Neural cell (in vitro differentiated cells): Measurements from ENCODE around the gene ZC3H12A. TPM values are rescaled to one million over a fixed set of nuclear protein-coding genes. Genes with fewer than 3 reads are reported as not detected.

Source experiments
- H2AFZ ChIP-seq: fragments of 200-600, 300-800 bp; sonication (generic), shearing (Covaris generic); 2 replicates; pipeline ENCODE4 v1.6.0; 2014; ENCODE audit warnings: low read depth, mild to moderate bottlenecking, antibody characterized with exemption, low read length, moderate library complexity
- H3F3A ChIP-seq: fragments of 200-600 bp; shearing (Covaris generic); 2 replicates; pipeline ENCODE4 v1.6.1; 2016; ENCODE audit warnings: mild to moderate bottlenecking, moderate library complexity, mixed read lengths, antibody characterized with exemption, low read length; ENCODE audit not compliant: insufficient read depth, poor library complexity, severe bottlenecking
- H3K27ac ChIP-seq: fragments of 200-600, 300-800 bp; sonication (generic), shearing (Covaris generic); 2 replicates; pipeline ENCODE4 v1.5.1; 2014; ENCODE audit warnings: mild to moderate bottlenecking, low read length, moderate library complexity
- H3K27me3 ChIP-seq: fragments of 300-800, 200-600 bp; sonication (generic), shearing (Covaris generic); 2 replicates; pipeline ENCODE4 v1.6.0; 2014; ENCODE audit warnings: mild to moderate bottlenecking, low read depth, low read length, moderate library complexity; ENCODE audit not compliant: insufficient read depth
- H3K36me3 ChIP-seq: fragments of 300-800, 200-600 bp; sonication (generic), shearing (Covaris generic); 2 replicates; pipeline ENCODE4 v1.5.1; 2014; ENCODE audit warnings: mild to moderate bottlenecking, antibody characterized with exemption, low read length, moderate library complexity; ENCODE audit not compliant: insufficient read depth
- H3K4me2 ChIP-seq: fragments of 300-800, 200-600 bp; sonication (generic), shearing (Covaris generic); 2 replicates; pipeline ENCODE4 v1.6.0; 2014; ENCODE audit warnings: mild to moderate bottlenecking, low read length
- H3K4me3 ChIP-seq: fragments of 300-800, 200-600 bp; sonication (generic), shearing (Covaris generic); 2 replicates; pipeline ENCODE4 v1.5.1; 2014; ENCODE audit warnings: mild to moderate bottlenecking, low read length, moderate library complexity
- H3K79me2 ChIP-seq: fragments of 200-600 bp; shearing (Covaris generic); replicated peaks from 2 replicates; pipeline ENCODE4 v1.6.0; 2014; ENCODE audit warnings: mild to moderate bottlenecking, low read length, moderate library complexity; ENCODE audit not compliant: insufficient read depth
- H3K9ac ChIP-seq: fragments of 300-800, 200-600 bp; sonication (generic), shearing (Covaris generic); 2 replicates; pipeline ENCODE4 v1.6.1; 2016; ENCODE audit warnings: mild to moderate bottlenecking, low read length, mixed read lengths
- H3K9me2 ChIP-seq: fragments of 200-600 bp; shearing (Covaris generic); 2 replicates; pipeline ENCODE4 v1.6.1; 2016; ENCODE audit warnings: mild to moderate bottlenecking, low read length, mixed read lengths; ENCODE audit not compliant: insufficient read depth
- H3K9me3 ChIP-seq: fragments of 200-600, 300-800 bp; sonication (generic), shearing (Covaris generic); 2 replicates; pipeline ENCODE4 v1.6.1; 2016; ENCODE audit warnings: mild to moderate bottlenecking, mixed run types, low read length, moderate library complexity, mixed read lengths
- H4K20me1 ChIP-seq: fragments of 200-600 bp; shearing (Covaris generic); 2 replicates; pipeline ENCODE4 v1.6.1; 2016; ENCODE audit warnings: mild to moderate bottlenecking, mixed run types; ENCODE audit not compliant: insufficient read depth
- EP300 ChIP-seq: fragments of 450-650 bp; conservative IDR thresholded peaks from 2 replicates; pipeline ENCODE4 v1.6.1; 2014; ENCODE audit warnings: antibody characterized with exemption, mild to moderate bottlenecking, moderate library complexity; ENCODE audit not compliant: poor library complexity, severe bottlenecking
- EZH2 ChIP-seq: fragments of 200-600, 300-800 bp; shearing (Covaris generic), sonication (generic); IDR thresholded peaks from 2 replicates; pipeline ENCODE4 v1.6.1; 2014; ENCODE audit warnings: antibody characterized with exemption, low read length, borderline replicate concordance, mild to moderate bottlenecking; ENCODE audit not compliant: insufficient read depth, poor library complexity, severe bottlenecking
- MXI1 ChIP-seq: fragments of 450-650 bp; conservative IDR thresholded peaks from 2 replicates; pipeline ENCODE4 v1.6.1; 2014; ENCODE audit warnings: antibody characterized with exemption, mild to moderate bottlenecking; ENCODE audit not compliant: poor library complexity, severe bottlenecking
- POLR2AphosphoS5 ChIP-seq: IDR thresholded peaks from 2 replicates; pipeline ENCODE4 v1.6.1; 2012
- RAD21 ChIP-seq: fragments of 450-650 bp; conservative IDR thresholded peaks from 2 replicates; pipeline ENCODE4 v1.6.1; 2014; ENCODE audit warnings: antibody characterized with exemption, mild to moderate bottlenecking, moderate library complexity
- SMC3 ChIP-seq: fragments of 450-650 bp; conservative IDR thresholded peaks from 2 replicates; pipeline ENCODE4 v1.6.1; 2014; ENCODE audit warnings: antibody characterized with exemption, mild to moderate bottlenecking, moderate library complexity; ENCODE audit not compliant: poor library complexity
- TAF1 ChIP-seq: IDR thresholded peaks from 2 replicates; pipeline ENCODE4 v1.6.1; 2012; ENCODE audit warnings: low read depth
- polyA plus RNA-seq: library from polyadenylated mRNA; depleted of rRNA; stranded (reverse); fragments of >200 nt; gene quantifications from 2 replicates; pipeline ENCODE4 v1.2.3, GENCODE V29; 2014
- TF ChIP-seq, protein P1 (sequence below): fragments of 450-650 bp; IDR thresholded peaks from 2 replicates; pipeline ENCODE4 v1.5.1; 2014; ENCODE audit warnings: antibody characterized with exemption, mild to moderate bottlenecking, moderate library complexity; ENCODE audit not compliant: poor library complexity, severe bottlenecking
- TF ChIP-seq, protein P2 (sequence below): IDR thresholded peaks from 2 replicates; pipeline ENCODE4 v1.6.1; 2012; ENCODE audit warnings: borderline replicate concordance

ZC3H12A gene
- polyA plus RNA-seq, 1 donor from 2014 or later: not detected

DNA sequence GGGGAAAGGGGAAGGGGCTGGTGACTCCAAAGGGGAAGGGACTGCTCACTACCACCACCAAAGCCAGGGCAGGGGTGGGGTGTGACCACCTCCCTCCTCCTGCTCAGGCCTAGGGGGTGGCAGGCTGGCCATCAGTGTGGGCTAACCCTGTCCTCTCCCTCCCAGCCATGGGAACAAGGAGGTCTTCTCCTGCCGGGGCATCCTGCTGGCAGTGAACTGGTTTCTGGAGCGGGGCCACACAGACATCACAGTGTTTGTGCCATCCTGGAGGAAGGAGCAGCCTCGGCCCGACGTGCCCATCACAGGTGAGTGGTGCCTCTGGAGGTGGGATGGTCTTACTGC is 5.7 kb downstream of the ZC3H12A start:
- H3K4me2 ChIP-seq: no peak overlapping the region
- H3K9ac ChIP-seq: no peak overlapping the region
- H3K79me2 ChIP-seq: no peaks in the 10 kb centered on the region
- no peaks in the 10 kb centered on the region for H3F3A ChIP-seq
- TF ChIP-seq, protein P1, sequence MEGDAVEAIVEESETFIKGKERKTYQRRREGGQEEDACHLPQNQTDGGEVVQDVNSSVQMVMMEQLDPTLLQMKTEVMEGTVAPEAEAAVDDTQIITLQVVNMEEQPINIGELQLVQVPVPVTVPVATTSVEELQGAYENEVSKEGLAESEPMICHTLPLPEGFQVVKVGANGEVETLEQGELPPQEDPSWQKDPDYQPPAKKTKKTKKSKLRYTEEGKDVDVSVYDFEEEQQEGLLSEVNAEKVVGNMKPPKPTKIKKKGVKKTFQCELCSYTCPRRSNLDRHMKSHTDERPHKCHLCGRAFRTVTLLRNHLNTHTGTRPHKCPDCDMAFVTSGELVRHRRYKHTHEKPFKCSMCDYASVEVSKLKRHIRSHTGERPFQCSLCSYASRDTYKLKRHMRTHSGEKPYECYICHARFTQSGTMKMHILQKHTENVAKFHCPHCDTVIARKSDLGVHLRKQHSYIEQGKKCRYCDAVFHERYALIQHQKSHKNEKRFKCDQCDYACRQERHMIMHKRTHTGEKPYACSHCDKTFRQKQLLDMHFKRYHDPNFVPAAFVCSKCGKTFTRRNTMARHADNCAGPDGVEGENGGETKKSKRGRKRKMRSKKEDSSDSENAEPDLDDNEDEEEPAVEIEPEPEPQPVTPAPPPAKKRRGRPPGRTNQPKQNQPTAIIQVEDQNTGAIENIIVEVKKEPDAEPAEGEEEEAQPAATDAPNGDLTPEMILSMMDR: no peak
- TF ChIP-seq MXI1 (no peak), POLR2AphosphoS5 (no peak), RAD21 (no peak), SMC3 (no peak), EZH2 (no peak)
- H3K36me3 ChIP-seq: no peaks in the 10 kb centered on the region
- H3K4me3 ChIP-seq: no peak overlapping the region
- H4K20me1 ChIP-seq: no peaks in the 10 kb centered on the region
- no peak overlapping the region for H2AFZ ChIP-seq
- H3K27ac ChIP-seq: no peak overlapping the region
- no peaks in the 10 kb centered on the region for H3K9me3 ChIP-seq
- H3K9me2 ChIP-seq: no peaks in the 10 kb centered on the region
- no peaks in the 10 kb centered on the region for H3K27me3 ChIP-seq

DNA sequence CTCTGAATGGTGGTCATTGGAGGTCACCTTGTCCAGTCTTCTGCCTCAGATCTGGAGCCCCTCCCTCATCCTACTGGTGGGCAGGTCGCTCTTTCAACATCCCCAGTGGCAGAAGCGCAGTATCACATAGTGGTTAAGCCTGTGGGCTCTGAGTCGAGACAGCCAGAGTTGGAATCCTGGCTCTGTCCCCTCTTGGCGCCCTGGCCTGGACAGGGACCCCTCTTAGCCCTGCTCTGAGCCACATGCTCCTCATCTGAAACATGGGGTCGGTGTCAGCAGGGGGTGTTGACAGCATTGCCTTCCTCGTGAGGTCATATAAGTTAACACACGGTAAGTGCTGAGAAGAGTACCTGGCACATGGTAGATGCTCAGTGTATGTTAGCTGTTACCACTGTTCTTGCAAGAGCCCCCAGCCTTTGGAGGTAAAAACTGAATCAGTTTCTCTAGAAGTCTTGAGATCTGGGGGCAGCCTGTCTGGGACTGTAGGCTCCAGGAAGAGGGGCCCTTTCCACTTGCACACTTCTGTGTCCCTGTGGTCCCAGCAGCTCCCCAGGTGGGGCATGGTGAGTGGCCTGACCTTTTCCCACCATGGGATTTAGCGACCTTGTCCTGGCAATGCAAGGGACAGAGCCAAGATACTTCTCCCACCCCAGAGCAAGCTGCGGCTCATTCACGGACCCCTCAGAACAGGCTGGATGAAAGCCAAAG is 6.4 kb downstream of the ZC3H12A start:
- Histone ChIP-seq H3K36me3 (no peaks in the 10 kb centered on the region), H4K20me1 (no peaks in the 10 kb centered on the region), H3K4me2 (no peak overlapping the region), H3K27me3 (no peaks in the 10 kb centered on the region), H3K9me2 (no peaks in the 10 kb centered on the region), H3K4me3 (no peak overlapping the region), H3F3A (no peaks in the 10 kb centered on the region), H3K27ac (no peak overlapping the region), H3K79me2 (no peaks in the 10 kb centered on the region), H3K9ac (no peak overlapping the region), H3K9me3 (no peaks in the 10 kb centered on the region), H2AFZ (no peak overlapping the region)
- TF ChIP-seq, protein P2, sequence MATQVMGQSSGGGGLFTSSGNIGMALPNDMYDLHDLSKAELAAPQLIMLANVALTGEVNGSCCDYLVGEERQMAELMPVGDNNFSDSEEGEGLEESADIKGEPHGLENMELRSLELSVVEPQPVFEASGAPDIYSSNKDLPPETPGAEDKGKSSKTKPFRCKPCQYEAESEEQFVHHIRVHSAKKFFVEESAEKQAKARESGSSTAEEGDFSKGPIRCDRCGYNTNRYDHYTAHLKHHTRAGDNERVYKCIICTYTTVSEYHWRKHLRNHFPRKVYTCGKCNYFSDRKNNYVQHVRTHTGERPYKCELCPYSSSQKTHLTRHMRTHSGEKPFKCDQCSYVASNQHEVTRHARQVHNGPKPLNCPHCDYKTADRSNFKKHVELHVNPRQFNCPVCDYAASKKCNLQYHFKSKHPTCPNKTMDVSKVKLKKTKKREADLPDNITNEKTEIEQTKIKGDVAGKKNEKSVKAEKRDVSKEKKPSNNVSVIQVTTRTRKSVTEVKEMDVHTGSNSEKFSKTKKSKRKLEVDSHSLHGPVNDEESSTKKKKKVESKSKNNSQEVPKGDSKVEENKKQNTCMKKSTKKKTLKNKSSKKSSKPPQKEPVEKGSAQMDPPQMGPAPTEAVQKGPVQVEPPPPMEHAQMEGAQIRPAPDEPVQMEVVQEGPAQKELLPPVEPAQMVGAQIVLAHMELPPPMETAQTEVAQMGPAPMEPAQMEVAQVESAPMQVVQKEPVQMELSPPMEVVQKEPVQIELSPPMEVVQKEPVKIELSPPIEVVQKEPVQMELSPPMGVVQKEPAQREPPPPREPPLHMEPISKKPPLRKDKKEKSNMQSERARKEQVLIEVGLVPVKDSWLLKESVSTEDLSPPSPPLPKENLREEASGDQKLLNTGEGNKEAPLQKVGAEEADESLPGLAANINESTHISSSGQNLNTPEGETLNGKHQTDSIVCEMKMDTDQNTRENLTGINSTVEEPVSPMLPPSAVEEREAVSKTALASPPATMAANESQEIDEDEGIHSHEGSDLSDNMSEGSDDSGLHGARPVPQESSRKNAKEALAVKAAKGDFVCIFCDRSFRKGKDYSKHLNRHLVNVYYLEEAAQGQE: no peak
- no peak for TF ChIP-seq EP300
- no peak for TF ChIP-seq MXI1
- TF ChIP-seq POLR2AphosphoS5: no peak
- TF ChIP-seq EZH2: no peak
- TF ChIP-seq, protein P1: no peak
- no peak for TF ChIP-seq TAF1
- no peak for TF ChIP-seq SMC3
- no peak for TF ChIP-seq RAD21
